Nephron (organoid): Measurements from ENCODE around the gene TBC1D25.

ENCODE experiments used
- H3K27ac Mint-ChIP-seq, 3 experiments: 2 replicates each; pipeline ENCODE4 v1.8.0; 2020; ENCODE audit warnings: mixed read lengths in 3 of 3, mild to moderate bottlenecking in 2 of 3, moderate library complexity in 1 of 3
- H3K27me3 Mint-ChIP-seq: 2 replicates; pipeline ENCODE4 v1.8.0; 2021; ENCODE audit warnings: low read depth, mild to moderate bottlenecking, moderate library complexity, mixed read lengths
- H3K36me3 Mint-ChIP-seq: 2 replicates; pipeline ENCODE4 v1.8.0; 2020; ENCODE audit warnings: low read depth, mixed read lengths
- H3K4me1 Mint-ChIP-seq: 2 replicates; pipeline ENCODE4 v1.8.0; 2020; ENCODE audit warnings: mixed read lengths
- H3K4me3 Mint-ChIP-seq, 3 experiments: 2 replicates each; pipeline ENCODE4 v1.8.0; 2020; ENCODE audit warnings: mild to moderate bottlenecking in 3 of 3, mixed read lengths in 3 of 3, moderate library complexity in 2 of 3
- H3K9me3 Mint-ChIP-seq: 2 replicates; pipeline ENCODE4 v1.8.0; 2020; ENCODE audit warnings: mixed read lengths
- CTCF ChIP-seq, 3 experiments: fragments of 200-600 bp; sonication (generic); IDR thresholded peaks; one replicate each; pipeline ENCODE4 v1.5.0; 2021; ENCODE audit warnings: antibody characterized with exemption in 3 of 3; ENCODE audit not compliant: unreplicated experiment in 3 of 3

TBC1D25 gene

DNA sequence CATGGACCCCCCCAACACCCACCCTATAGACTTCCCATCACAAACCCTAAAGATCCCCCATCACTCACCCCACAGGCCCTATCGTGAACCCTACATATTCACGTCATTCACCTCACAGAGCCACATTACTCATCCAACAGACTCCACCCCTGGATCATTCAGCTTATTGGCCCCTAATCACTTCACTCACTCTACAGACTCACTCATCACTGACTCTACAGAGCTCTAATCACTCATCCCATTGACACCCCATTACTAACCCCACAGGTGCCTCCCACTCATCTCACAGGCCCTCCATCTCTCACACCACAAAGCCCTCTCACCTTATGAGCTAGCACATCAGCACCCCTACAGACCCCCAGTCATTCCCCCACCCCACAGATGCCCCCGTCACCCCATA lies 6.3 kb upstream of the TBC1D25 start:
- no peak overlapping the region for H3K27ac Mint-ChIP-seq
- H3K4me1 Mint-ChIP-seq = no peaks in the 10 kb centered on the region
- no peak overlapping the region for H3K4me3 Mint-ChIP-seq
- H3K27me3 Mint-ChIP-seq = no peaks in the 10 kb centered on the region
- peaks cover 14% of the 10 kb centered on the region for H3K36me3 Mint-ChIP-seq
- H3K9me3 Mint-ChIP-seq = peaks cover 24% of the 10 kb centered on the region
- TF ChIP-seq CTCF (IDR thresholded peaks at IDR 0.05; ENCODE audit: unreplicated experiment in 3 of 3) = no peak

DNA sequence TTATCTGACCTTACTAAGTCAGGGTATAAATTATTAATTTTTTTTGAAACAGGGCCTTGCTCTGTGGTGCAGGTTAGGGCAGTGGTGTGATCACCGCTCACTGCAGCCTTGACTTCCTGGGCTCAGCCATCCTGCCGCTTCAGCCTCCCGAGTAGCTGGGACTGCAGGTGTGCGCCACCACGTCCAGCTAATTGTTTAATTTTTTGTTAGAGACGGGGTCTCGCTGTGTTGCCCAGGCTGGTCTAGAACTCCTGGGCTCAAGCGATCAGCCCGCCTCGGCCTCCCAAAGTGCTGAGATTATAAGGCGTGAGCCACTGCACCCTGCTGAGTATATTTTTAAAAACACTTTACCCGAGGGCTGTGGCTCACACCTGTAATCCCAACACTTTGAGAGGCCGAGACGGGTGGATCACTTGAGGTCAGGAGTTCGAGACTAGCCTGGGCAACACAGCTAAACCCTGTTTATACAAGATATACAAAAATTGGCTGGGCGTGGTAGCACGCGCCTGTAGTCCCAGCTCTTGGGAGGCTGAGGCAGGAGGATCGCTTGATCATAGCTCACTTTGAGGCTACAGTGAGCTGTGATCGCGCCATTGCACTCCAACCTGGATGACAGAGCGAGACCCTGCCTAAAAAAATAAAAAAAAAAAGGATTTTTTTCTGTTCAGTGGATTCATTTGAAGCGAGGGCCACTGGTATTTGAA lies 721 bp upstream of the TBC1D25 start:
- H3K4me3 Mint-ChIP-seq = peak overlapping the region; percentile 81 to 87 (median 86)
- H3K27ac Mint-ChIP-seq = peak overlapping the region; percentile 14 to 85 (median 85)
- no peak for TF ChIP-seq CTCF (IDR thresholded peaks at IDR 0.05; ENCODE audit: unreplicated experiment in 3 of 3)
- no peaks in the 10 kb centered on the region for H3K27me3 Mint-ChIP-seq
- peaks cover 7% of the 10 kb centered on the region for H3K4me1 Mint-ChIP-seq
- peaks cover 13% of the 10 kb centered on the region for H3K36me3 Mint-ChIP-seq
- H3K9me3 Mint-ChIP-seq = peaks cover 7% of the 10 kb centered on the region

- peaks cover 2% of the 10 kb centered on the region for H3K9me3 Mint-ChIP-seq
- H3K36me3 Mint-ChIP-seq = peaks cover 20% of the 10 kb centered on the region
- TF ChIP-seq CTCF (IDR thresholded peaks at IDR 0.05; ENCODE audit: unreplicated experiment in 3 of 3) = peak in 1 of 3 experiments; percentile 7
- peak overlapping the region; percentile 14 to 85 (median 78) for H3K27ac Mint-ChIP-seq
- peak overlapping the region; percentile 81 to 87 (median 86) for H3K4me3 Mint-ChIP-seq
- H3K27me3 Mint-ChIP-seq = no peaks in the 10 kb centered on the region
- H3K4me1 Mint-ChIP-seq = peaks cover 7% of the 10 kb centered on the region
Observed at GRCh38 chrX:48540028-48540375, 488 bp downstream of the TBC1D25 start.

- Mint-ChIP-seq H3K27me3 (no peaks in the 10 kb centered on the region), H3K9me3 (peaks cover 2% of the 10 kb centered on the region), H3K27ac (peak overlapping the region in 1 of 3 experiments; percentile 85), H3K4me3 (peak overlapping the region; percentile 81 to 87 (median 86)), H3K36me3 (peaks cover 23% of the 10 kb centered on the region), H3K4me1 (peaks cover 7% of the 10 kb centered on the region)
- no peak for TF ChIP-seq CTCF (IDR thresholded peaks at IDR 0.05; ENCODE audit: unreplicated experiment in 3 of 3)
Observed at GRCh38 chrX:48540480-48540879, 966 bp downstream of the TBC1D25 start.

DNA sequence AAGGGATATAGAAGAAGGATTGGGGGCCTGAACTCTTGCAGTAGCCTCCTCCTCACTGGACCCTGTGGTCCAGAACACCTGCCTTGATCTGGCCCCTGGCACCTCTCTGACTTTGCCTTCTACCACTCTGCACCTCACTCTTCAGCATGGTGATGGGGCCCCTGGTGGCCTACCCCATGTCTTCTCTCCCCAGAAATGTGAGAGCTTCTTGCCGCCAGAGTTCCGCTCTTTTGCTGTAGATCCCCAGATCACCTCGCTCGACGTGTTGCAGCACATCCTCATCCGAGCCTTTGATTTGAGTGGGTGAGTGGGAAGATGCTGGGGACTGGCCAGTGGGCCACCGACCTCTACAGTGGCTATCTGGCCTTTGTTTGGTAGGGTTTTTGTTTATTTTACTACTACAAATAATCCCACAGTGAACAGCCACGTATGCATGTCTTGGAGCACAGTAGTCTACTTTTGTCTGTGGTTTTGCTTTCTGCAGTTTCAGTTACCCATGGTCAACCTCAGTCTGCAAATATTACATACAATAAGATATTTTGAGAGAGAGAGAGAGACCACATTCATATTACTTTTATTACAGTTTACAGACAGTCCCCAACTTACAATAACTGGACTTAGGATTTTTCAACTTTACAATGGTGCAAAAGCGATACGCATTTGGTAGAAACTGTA lies 1.8 kb downstream of the TBC1D25 start:
- Mint-ChIP-seq H3K36me3 (peaks cover 25% of the 10 kb centered on the region), H3K4me3 (peak overlapping the region; percentile 53 to 86 (median 64)), H3K4me1 (peaks cover 7% of the 10 kb centered on the region), H3K9me3 (peaks cover 3% of the 10 kb centered on the region), H3K27ac (no peak overlapping the region), H3K27me3 (no peaks in the 10 kb centered on the region)
- no peak for TF ChIP-seq CTCF (IDR thresholded peaks at IDR 0.05; ENCODE audit: unreplicated experiment in 3 of 3)
